GM21786 (cell line): ENCODE measurements around the gene CENPX.

Experiments used
- ATAC-seq: cut with Tn5 transposase; IDR thresholded peaks from one replicate; pipeline ENCODE4 v1.9.1; 2021; ENCODE audit not compliant: unreplicated experiment

CENPX gene

DNA sequence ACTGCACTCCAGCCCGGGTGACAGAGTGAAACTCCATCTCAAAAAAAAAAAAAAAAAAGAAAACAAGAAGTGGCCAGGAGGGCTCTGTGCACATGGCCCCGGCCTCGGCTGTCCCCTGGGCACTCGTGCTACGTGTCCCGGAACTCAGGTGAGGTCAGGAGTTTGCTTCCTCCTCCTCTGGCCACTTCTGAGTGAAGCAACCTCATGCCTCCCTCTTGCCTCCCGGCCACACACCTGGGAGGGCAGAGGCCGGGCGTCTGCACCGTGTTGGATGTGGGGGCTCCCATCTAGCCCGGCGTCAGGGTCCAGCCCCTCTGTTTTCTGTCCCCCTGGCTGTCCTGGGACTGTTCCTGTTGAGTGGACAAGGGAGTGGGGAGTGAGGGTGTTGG is 23.1 kb downstream of the CENPX start:
- no peak for ATAC-seq

DNA sequence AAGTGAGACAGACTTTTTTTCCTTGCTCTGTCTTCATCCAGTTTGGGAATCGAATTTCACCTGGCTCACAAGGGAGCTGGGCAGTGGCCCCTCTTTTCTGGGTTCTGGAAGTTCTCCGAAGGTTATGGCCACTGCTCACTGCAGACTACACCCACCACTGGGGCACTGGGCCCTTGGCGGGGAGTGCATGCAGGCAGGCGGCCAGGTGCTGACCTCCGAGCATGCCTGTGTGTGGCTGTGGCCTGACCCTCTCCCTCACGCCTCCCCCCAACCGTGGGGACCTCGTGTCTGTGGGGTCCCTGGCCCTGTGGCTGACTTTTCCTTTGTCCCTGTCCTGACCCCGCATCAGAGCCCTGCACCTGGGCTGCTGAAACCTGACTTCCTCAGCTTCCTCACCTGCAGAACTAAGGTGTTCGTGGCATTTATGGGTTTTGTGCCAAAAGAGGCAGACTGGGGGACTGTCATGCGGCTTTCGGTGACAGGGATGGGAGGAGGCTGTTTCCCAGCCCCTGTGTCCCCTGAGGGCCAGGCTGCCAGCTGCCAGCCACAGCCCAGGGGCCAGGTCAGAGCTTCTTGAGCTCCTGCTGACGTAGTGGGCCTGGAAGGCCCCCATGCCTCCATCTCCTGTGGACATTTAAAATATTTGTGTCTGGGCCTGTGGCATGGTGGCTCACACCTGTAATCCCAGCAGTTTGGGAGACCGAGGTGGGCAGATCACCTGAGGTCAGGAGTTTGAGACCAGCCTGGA is 23.8 kb downstream of the CENPX start:
- ATAC-seq, result no peak

DNA sequence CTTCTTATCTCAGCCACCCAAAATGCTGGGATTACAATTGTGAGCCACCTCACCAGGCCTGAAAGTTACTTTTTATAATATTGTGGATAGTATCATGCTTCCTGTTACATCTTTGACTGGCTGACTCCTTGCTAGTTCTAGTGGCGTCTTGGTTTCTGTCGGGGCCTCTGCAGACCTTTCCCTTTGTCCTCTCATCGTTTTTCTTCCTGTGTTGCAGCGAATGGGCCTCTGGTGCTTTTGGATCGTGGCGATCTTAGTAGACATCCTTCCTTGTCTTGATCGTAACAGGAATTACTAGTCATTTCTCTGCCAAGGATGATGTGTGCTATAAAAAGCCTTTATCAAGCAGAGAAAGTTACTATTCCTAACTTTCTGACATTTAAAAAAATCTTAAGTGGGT is 24.5 kb downstream of the CENPX start:
- no peak for ATAC-seq

DNA sequence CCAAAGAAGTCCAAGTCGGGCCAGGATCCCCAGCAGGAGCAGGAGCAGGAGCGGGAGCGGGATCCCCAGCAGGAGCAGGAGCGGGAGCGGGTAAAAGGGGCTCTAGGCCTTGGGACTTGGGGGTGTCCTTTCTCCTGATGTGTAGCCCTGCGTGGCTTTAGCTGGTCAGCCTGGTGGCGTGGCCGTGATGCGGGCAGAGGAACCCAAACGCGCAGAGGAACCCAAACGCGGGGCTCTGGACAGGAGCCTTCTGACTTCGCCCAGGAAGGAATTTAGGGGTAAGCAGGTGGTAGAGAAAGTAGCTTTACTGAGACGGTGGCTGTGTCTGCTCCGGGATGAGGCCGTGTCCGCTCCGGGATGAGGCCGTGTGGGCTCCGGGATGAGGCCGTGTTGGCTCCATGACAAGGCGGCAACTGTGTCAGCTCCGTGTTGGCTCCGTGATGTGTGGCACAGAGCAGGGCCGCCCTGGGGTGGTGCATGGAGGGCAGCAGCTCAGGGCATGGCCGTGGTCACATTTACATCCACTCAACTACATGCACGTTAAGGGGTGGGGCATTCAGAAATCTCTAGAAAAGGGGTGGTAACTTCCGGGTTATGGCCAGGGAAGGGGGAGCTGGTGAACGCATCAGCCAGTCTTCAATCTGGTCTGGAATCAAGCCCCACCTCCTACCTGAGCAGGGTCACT is 25.8 kb downstream of the CENPX start:
- no peak for ATAC-seq

GRCh38 chr17:81996232-81996756 is 26.4 kb downstream of the CENPX start:
- no peak for ATAC-seq

DNA sequence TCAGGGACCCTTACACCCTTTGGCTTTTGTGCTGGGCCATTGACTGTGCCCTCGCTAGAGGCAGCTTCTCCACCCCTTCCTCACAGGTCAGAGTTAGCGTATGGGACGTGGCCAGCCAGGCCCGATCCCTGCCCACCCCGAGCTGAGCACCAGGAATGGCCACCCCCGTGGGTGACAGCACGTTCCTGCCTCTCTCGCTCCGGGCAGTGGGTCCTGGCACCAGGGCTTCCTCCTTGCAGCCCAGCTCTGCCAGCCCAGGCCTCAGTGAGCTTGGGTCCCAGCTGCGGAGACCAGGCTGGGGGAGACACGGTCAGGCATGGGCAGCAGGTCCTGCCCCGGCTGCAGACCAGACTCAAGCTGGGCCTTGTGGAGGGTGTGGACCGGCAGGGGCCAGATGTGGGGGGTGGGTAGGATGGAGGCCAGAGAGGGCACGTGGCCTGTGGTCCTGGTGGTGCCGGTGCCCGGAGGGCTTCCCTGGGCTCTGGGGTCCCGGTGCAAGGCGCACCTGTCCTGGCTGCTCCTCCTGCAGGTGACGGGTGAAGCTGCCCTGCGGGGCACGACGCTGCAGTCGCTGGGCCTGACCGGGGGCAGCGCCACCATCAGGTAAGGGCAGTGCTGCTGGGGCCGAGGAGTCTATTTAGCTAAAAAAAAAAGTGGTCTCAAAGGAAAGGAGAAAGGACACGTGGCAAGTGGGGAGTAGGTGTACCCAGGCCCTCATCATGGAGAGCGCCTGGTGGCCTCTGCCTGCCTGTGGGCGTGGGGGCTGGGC is 27.0 kb downstream of the CENPX start:
- ATAC-seq, result no peak

DNA sequence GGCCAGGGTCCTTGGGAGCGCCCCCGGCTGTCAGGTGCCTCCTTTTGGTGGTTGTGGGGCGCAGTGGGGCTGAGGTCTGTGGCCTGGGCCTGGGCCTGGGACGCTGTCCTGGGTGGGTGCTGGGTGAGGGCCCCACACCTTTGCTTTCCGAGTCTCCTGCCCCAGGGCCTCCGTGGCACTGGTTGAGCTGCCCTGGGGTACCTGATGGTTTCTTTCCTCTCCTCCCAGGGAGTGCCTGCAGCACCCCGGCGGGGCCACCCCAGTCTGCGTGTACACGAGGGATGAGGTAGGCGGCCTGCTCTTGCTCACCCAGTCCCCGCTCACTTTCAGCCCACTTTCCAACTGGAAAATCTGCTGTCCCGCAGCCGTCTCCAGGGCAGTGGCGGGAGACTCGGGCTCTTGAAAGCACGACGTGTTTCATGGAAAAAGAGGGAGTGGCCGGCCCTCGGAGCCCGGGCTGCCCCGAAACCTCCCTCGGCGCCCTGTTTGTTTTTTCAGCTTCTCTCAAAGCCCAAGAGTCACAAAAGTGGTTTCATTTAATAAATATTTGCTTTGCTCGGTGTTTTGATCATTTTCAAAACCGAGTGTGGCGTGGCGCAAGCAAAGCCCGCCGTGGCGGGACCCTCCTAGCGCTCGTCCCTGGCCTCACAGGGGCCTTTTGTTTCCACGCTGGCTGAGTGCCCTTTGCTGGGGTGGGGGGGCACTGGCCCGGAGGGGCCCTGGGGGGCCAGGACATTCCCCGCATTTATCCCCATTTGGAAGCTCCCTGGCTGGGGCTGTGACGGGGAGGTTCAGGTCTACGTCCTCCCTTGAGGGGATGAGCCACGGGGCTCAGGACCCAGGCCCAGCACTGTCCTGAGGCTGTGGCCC is 27.9 kb downstream of the CENPX start:
- ATAC-seq, result no peak

GRCh38 chr17:81993729-81994592 is 28.7 kb downstream of the CENPX start:
- ATAC-seq, result no peak

- no peak for ATAC-seq
Observed at GRCh38 chr17:81992306-81993102, 30.2 kb downstream of the CENPX start.

DNA sequence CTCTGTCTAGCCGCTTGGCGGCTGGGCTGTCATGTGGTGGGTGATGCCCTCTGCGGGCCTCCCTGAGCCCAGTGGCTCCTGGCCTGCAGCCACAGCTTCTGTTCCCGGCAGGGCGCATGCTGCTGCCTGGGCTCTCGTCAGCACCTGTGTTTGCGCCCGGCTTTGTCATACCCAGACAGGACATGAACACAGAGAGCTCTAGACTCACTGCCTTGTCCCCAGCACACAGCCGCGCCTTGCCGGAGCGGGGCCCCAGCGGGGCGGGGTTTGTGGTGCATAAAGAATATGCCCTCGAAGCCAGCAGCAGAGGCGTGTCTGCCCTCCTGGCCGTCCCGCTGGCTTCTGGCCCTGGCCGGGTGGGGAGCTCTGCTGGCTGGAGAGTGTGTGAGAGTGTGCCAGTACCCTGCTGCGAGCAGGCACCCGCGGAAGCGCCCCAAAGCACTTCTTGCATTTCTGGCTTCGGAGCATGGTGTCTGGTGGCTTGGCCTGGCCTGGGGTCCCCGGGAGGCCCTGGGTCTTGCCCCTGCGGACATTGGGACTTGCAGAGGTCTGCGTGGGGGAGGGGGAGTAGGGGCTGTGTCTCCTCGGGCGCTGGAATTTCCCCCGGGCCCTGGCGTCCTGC is 30.9 kb downstream of the CENPX start:
- no peak for ATAC-seq

DNA sequence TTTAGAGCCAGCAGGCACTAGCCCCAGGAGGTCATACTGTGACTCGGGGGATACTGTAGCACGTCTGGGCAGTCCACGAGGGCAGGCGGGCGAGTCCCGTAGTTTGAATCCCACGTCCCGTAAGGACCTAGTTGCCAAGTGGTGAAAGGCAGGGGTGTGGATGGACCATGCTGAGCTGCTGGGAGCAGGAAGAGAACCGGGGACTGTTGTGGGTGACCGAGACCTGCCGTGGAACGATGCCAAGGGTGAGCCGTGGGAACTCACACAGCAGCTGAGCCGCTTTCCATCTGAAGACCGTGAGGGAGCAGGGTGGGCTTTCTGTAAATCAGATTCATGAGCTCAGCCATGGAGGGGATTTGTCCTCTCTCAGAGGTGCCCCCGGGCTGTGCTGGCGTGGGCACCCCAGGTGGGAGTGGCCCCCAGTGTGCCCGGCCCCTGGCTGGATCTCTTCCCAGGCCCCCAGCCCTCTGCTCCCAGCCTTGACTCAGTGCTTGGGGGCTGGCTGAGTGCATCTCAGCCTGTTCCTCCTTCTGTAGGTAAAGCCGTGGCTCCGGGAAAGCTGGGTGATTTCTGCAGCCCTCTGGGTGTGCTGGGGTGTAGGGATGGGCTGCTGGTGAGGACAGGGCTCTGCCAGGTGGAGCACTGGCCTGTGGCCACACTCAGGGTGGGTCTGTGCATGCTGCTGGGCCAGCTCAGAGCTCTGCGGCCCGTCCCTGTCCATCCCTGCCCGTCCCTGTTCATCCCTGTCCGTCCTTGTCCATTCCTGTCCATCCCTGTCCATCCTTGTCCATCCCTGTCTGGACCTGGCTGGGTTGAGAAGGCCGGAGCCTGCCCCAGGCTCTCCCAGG is 31.6 kb downstream of the CENPX start:
- no peak for ATAC-seq

DNA sequence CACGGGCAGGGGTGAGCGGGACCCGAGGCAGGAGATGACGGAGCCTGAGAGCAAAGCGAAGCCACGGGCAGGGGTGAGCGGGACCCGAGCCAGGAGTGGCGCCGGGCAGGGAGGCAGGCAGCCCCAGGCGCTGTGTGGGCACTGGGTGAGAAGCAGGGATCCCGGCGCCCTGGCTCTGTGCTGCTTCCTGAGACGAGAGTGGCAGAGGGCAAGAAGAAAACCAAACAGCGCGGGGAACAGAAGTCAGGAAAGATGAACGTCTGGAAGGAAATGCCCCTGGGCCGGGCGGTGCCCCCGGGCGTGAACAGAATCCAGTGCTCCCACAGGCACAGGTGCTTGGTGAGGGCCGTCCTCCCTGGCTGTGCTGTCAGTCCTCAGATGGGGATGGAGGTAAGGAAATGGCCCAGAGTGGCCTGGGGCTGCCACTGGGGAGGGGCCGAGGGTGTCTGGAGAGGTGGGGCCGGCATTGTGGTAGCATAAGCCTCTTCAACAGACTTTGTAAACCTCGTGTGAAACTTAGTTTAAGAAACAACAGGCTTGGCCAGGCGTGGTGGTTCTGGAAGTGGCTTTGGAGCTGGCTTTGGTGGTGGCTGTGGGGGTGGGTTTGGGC is 35.4 kb downstream of the CENPX start:
- ATAC-seq, result no peak

DNA sequence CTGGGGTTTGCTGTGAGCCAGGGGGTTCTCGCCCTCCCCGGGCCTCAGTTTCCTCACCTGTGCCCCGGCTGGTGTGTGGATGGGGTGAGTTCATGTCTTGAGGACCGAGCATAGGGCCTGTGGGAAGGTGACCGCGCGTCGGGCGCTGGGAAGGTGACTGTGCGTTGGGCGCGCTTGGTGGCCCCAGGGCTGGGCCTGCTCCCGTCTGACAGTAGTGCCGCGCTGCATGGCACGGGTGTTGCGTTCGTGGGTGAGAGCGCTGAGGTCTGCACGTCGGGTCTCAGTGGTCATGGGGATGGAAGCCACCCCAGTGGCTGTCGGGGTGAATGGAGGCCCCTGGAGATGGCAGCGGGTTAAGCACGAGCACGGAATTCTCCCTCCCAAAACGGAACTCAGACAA is 36.1 kb downstream of the CENPX start:
- ATAC-seq, result no peak

- no peak for ATAC-seq
Observed at GRCh38 chr17:81984773-81985410, 37.8 kb downstream of the CENPX start.

DNA sequence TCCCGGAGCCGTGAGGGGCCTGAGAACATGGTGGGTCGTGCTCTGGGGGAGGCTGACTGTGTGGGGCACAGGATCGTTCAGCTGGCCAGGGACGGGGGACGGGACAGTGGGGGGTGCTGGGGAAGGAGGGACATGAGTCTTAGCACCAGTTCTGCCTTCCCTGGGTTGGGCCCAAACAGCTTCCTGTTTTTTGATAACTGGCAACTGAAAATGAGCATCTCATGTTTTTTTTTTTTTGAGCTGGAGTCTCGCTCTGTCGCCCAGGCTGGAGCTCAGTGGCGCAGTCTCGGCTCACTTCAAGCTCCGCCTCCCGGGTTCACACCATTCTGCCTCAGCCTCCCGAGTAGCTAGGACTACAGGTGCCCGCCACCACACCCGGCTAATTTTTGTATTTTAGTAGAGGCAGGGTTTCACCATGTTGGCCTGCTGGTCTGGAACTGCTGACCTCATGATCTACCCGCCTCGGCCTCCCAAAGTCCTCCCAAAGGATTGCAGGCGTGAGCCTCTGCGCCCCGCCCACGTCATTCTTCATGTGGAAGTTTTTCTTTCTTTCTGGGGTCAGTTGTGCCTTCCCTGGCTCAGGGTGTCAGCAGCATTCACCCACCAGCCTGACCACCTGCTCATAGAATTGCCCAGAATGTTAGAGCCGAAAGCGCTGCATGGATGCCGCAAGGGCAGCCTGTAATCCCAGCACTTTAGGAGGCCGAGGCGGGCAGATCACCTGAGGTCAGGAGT is 38.9 kb downstream of the CENPX start:
- no peak for ATAC-seq

GRCh38 chr17:81983011-81983638 is 39.6 kb downstream of the CENPX start:
- ATAC-seq, result no peak
